ENCODE results near the gene TSPYL6.

DNA sequence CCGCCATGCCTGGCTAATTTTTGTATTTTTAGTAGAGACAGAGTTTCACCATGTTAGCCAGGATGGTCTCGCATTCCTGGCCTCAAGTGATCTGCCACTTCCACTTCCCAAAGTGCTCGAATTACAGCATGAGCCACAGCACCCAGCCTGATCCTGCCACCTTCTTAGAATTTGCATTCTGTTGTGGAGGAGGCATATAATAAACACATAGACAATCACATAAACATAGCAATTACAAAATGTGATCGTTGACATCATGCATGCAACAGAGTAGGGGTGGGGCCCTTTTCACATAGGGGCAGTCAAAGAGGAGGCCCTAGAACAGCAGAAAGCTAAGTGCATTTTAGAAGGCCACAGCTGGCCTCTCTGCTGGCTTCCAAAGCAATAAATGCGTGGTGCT lies 39.9 kb upstream of the TSPYL6 start:
- TF ChIP-seq FOXK2 (IDR thresholded peaks at IDR 0.05) (no peak), BHLHE40 (IDR thresholded peaks at IDR 0.05; ENCODE audit: borderline replicate concordance) (no peak), NFRKB (IDR thresholded peaks at IDR 0.05) (no peak), ZNF384 (IDR thresholded peaks at IDR 0.05) (no peak), FOXM1 (IDR thresholded peaks at IDR 0.05; ENCODE audit: borderline replicate concordance) (no peak), SP1 (IDR thresholded peaks at IDR 0.05) (no peak)

Data from HEK293T (cell line).